HL-60/S4 treated with retinoic acid at 250 ng/mL for 4 days and 3 days (cell line): Measurements from ENCODE around the gene FBXL13.
"Not testable (repeated sequence)": the region's sequence is repeated elsewhere in the genome, so short reads cannot be mapped to it uniquely, and the experiment has no call there.

Source experiments
- in situ Hi-C: fragments of 300-500 bp; cut with MboI; formaldehyde crosslinking; loops from 2 replicates; pipeline ENCODE4 v1.7.0; 2022; ENCODE audit warnings: low sequenced_read_pairs

FBXL13 gene

DNA sequence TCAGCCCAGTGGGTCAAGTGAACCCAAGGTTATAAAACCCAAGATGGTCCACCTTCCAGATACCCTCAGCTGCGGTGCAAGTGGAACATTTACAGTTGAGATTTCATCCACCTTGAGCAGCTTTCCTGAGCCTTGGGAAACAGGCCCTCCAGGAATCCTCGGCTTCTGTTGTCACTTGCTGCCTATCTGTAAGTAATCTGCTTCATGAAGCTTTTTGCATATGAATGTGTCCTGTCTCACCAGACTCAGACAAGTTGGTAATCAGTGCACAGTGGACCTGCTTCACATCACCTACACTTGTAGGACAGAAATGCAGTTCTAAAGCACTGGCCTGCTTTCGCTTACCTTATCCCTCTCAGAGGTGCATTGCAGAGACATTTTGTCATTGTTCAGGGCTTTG is 245.5 kb downstream of the FBXL13 start:
- in situ Hi-C loops = no loop called here

DNA sequence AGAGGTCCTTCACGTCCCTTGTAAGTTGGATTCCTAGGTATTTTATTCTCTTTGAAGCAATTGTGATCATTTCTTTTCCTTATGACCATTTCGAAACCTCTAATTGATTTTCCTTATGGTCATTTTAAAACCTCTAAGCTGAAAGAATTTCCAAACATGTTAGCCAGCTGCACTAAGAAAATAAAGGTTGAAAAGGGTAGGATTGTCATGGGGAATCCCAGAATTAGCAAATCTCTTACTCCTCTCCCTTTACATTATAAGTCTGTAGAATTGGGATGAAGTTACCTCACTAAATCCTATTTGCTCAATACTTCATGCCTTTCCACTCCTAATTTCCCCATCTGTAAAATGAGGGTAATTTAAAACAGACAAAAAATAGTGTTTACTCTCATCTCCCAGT is 246.3 kb downstream of the FBXL13 start:
- in situ Hi-C loops = no loop called here

DNA sequence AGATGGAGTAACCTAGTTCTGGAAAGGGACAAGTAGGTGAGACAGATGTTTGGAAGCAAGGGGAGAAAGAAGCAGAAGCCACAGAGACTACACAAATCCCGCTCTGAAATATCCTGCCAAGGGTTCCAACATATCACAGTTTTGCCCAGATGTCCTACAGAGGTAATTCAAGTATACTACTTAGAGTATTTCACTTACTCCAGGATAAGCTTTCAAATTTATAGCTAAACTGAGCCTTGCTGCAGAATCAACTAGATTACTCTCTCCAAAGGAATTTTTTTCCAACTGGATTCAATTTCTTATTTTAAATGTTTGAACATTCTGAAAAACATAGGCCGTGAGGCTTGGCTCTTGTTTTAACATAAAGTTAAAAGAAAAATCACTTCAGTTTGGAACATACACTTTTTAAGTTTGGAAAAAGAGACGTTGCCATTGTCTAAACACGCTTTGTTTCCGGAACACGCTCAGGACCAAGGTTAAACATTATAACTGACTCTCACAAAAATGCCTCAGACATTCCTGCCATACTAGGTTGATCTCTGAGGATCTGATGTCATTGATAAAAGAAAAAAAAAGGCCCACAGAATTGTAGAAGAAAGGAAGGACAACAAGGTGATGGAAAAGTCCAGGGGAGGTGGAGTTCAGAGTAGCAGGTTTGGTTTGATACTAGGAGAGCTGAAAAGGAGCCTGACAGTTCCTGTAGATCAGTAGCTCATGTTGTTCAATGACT is 251.0 kb downstream of the FBXL13 start:
- in situ Hi-C loops = no loop called here

DNA sequence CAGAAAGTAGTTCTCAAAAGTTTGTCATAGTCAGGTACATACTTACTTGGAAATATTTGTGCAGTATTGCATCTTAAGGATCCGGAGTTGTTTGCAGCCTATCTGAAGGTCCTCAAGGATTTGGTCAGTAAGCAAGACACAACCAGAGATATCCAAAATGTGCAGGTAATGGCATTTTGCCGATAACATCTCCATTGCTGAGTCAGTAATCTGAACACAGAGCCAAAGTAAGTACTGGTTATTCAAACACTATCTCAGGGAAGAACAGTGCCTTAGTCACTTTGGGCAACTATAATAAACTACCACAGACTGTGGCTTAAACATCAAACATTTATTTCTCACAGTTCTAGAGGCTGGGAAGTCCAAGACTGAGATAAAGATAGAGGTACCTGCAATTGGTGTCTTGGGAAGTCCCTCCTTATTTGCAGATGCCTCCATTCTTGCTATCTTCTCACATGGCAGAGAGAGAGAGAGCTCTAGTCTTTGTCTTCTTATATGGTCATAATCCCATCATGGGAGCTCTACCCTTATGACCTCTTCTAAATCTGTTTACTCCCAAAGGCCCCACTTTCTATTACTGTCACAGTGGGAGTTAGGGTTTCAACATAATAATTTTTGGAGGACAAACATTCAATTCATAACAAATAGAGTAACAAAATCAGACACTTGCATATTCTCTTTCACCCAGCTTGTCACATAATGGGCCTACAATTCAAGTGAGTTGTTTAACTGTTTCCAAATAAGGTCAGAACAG is 252.4 kb downstream of the FBXL13 start:
- in situ Hi-C loops = no loop called here

DNA sequence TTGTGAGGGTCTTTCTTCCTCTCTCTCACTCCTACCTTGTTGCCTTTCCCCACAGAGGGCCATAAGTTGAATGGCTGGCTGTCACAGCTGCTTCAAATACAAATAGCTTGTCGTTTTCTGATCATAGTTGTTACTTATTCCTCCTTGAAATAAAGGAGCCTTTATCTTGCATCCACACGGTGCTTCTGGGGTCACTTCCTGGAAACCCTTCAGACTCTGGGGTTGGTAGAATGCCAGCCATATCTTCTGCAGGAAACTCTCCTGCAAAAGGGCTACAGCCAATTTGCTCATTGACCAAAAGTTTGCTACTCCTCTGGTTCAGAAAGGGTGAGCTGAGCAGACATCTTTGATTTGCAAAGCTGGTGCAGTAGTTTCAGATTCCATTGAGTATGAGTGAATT is 255.4 kb downstream of the FBXL13 start:
- in situ Hi-C loops = no loop called here

DNA sequence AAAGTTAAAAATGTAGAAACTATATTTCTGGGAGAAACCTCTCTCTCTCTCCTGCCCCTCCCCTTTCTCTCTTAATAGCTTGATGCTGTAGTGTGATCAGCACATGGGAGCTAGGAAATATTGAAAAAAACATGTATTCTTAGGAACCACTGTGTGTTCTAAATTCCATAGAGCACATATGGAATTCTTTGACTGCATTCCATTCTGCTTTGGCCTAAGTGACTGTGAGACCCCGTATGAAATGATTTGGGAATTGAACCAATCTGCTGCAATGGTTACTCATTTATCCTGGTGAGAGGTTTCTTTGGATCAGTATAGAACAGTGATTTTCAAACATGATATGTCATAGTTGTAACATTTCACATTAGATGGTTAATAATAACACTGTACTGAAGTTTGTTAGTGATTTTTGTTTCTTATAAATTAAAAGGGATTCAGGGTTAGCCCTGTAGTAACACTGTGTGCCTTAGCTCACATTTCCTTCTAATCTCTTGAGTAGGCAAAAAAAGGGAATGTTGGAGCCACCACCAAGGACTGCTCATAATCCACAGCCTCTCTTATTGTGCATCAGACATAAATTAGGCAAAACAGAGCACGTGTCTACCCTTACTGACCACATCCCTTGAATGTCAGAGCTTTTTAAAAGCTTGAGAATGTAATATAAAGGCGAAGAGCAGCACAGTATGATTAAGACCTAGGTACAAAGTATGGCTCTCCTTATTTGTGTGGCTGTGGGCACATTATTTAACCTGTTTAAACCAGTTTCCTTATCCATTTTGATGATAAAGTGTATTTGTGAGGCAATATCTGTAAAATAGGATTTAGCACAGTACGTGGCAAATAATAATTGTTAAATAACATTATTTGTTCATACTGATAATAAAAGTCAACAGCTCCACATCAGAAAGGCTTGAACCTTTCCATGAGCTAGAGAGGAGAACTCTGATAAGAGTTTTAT is 256.7 kb downstream of the FBXL13 start:
- in situ Hi-C loops = no loop called here

DNA sequence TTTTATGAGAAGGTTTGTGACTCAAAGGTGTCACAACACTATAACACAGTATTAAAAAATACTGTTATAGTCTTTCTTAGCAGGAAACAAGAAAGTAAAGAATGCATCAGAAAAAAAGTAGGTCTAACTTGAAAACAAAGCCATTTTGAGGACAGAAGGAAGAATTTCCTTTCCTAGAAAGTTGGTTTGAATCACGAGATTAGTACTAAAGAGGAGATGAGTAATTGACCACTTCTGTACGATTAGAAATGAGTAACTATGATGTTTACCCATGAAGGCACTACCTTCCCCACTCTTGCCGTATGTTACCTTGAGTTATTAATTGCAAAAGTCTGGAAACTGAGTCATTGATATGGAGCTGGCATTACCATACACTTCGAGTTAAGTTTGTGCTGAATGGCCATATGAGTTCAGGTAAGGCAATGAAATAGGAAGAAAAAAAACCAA is 260.5 kb downstream of the FBXL13 start:
- in situ Hi-C loops = no loop called here

DNA sequence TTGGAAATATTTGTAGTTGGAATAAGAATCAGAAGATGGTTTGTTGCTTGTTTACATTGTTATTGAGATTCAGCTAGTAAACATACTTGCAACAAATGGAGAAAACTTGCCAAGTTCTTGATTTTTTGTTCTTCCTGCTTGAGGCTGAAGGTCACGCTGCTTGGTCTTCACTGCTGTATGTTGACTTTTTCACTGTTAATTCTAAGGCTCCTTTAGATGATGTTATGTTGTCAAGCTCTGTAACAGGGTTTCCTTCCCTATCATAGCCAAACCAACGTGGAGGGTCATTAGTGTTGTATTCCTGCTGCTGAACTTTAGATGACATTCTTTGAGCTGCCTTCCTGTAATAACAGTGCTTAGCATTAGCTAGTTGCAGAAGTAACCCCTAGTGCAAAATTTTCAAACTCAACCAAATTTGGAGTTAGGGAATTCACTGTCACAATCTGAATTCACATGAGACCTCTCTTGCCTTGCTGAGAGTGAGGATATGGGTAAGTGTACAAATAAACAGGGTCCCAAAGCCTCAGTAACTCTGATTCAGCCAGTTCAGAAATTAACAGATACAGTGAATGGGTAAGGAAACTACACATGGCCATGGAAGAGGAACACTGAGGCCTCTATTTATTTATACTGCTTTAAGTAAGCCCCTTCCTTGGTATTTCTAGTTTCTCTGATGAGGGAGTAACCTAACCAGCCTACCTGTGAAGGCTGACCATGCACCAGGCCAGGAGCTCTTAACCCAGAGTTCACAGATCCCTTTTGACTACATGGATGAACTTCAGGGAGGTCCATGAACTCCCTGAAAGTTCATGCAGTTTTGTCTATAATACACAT is 261.2 kb downstream of the FBXL13 start:
- in situ Hi-C loops = no loop called here

DNA sequence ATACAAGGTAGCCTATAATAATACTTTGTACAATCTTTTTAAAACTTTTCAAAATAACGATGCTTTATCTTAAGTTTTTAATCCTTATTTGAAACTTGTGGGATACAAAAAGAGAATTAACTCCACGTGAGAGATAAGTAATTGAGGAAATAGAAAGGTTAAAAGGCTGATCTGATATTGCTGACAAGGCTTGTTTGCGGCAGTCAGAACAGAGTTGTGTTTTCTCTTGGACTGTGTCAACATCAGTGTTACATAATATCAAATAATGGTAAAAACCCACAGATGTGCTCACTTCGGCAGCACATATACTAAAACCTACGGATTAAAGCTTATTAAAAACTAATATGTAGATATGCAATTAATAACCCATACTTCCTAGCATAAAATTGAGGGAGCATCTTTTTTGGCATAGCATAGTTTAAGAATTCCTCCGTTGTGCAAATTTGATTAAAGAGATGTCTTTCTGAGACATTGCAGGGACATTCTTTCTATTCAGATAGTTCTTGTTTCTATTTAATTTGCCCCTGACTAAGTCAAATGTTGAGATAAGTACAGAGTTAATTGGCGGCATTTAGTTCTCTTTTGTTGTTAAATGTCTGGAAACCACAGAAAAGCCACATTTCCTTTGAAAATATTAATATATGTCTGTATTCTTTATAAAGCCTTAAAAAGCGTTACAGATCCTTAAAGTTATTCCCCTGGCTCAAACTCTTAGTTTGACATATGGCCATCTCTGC is 262.5 kb downstream of the FBXL13 start:
- in situ Hi-C loops = no loop called here

DNA sequence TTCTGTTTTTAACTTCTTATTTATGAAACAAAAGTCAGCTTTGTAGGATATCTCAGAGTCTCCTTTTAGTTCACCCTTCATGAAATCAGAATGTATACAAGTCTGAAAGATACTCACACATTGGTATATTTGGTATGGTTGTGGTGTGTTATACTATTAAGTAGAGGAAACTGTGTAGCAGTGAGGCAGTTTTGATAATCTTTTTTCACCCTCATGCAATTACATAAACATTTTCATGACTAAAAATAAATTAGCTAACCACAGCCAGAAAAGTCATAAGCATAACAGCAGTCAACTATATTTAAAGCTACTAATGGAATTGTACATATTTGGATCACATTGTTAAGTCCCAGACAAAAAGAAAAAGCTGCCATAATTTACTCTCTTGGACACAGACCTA is 263.7 kb downstream of the FBXL13 start:
- in situ Hi-C loops = no loop called here

DNA sequence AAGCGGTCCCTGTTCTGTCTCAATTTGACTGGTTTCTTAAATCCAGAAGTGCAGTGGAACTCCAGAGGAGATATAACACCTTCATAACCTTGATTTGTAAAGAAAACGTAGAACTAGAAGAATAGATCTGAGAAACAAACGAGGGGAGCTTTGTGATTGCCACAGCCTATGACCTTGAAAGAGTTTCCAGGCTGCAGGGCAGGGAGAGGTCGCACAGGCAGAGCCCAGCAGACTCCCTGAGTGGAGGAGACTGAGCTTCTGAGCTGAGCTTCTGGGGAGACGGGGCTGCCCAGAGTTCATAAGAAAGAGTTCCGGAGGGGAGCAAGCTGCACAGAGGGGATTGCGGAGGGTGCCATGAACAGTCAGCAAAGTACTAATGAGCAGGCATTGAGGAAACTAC is 268.0 kb downstream of the FBXL13 start:
- in situ Hi-C loops = no loop called here

DNA sequence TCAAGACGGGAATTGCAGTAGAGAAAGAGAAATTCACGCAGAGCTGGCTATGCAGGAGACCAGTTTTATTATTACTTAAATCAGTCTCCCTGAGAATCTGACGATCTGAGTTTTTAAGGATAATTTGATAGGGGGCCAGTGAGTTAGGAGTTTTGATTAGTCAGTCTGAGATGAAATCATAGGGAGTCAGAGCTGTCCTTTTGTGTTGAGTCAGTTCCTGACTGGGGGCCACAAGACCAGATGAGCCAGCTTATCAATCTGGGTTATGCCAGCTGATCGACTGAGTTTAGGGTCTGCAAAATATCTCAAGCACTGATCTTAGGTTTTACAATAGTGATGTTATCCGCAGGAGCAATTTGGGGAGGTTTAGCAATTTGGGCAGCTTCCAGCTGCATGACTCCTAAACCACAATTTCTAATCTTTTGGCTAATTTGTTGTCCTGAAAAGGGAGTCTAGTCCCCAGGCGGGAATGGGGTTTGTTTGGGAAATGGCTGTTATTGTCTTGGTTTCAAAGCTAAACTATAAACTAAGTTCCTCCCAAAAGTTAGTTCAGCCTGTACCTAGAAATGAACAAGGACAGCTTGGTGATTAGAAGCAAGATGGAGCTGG is 278.5 kb downstream of the FBXL13 start:
- in situ Hi-C loops = not testable (repeated sequence)

DNA sequence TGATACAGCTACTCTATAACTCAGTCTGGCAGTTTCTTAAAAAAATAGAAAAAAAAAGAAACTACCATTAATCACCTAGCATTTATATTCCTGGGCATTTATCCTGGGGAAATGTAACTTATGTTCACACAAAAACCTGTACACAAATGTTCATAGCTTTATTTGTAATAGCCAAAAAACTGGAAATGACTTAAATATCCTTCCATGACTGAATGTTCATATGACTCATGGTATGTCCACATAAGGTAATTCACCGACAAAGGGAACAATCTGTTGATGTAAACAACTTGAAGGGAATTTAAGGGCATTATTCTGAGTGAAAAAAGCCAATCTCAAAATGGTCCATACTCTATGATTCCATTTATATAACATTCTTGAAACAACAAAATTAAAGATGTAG is 280.0 kb downstream of the FBXL13 start:
- in situ Hi-C loops = not testable (repeated sequence)

DNA sequence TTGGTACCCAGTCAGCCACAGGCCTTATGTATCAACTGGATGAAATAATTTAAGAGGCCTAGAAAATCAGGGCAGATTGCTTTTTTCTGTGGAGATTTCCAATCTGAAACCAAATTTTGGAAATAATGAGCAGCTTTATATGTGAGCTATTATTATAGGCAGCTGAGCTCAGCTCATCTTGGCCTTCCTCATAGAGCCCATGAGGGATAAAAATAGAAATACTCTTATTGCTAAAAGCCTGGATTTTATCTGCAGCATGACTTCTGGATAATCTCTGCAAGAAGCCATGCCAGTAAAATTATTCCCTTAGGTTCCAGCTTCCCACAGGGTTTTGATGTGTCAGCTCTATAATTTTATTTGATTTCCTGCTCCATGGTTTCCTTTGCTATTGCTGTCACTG is 282.8 kb downstream of the FBXL13 start:
- in situ Hi-C loops = not testable (repeated sequence)

DNA sequence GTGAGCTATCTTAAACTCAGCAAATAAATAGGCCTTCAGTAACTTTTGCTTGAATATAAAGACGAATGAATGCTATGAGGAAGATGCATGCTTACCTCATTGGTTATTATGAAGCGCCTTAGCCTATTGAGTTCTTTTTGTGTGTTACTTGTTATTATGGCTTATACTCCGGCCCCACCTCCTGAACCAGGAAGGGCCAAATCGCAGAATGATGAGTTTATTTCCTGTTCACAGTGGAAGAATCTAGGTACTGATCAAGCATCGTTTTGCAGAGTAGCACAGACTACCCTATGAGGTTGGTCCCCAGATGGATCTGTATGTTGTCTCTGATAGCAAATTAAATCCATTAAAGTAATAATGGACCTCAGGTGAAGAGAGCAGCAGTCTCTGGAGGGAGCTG is 283.2 kb downstream of the FBXL13 start:
- in situ Hi-C loops = not testable (repeated sequence)

DNA sequence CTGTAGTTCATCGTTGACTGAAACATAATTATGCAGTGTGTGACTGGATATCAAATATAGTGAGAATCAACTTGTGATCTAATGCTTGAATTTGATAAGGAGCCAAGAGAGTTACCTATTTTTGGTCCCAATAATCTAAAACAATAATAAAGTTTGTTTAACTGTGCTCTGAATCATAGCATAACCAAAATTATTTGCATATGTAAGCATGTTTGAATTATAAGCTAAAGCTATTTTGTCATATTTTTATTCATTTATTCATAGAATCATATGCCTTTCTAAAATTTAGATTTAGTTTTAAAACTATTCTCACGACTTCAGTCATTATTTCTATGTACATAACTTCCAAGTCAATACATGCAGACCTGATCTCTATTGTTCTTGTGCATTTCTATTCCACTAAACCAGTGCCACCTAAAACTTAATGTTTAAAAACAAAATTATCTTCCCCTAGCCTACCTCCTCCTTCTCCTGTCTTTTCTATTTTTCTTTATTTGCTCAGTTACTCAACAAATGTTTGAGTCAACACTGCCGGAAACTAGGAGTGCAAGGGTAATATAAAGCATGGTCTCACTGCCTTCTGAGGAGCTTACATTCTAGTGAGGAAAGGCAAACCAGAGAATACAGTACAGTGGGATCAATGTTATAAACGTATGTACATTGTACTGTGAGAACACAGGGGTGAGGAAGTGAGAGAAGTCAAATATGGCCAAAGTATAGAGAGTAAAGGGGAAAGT is 284.1 kb downstream of the FBXL13 start:
- in situ Hi-C loops = not testable (repeated sequence)

DNA sequence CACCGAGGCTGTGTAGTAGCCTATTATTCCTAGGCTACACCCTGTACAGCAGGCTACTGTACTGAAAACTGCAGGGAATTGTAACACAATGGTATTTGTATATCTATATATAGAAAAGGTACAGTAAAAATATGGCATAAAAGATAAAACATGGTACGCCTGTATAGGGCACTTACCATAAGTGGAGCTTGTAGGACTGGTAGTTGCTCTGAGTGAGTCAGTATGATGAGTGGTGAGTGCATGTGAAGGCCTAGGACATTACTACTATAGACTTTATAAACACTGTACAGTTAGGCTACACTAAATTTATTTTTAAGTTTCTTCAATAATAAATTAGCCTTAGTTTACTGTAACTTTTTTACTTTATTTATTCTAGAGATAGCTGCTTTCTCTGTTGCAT is 285.8 kb downstream of the FBXL13 start:
- in situ Hi-C loops = not testable (repeated sequence)

DNA sequence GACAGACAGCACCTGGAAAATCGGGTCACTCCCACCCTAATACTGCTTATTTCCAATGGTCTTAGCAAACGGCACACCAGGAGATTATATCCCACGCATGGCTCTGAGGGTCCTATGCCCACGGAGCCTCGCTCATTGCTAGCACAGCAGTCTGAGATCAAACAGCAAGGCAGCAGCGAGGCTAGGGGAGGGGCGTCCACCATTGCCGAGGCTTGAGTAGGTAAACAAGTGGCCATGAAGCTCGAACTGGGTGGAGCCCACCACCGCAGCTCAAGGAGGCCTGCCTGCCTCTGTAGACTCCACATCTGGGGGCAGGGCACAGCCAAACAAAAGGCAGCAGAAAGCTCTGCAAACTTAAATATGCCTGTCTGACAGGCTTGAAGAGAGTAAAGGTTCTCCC is 293.7 kb downstream of the FBXL13 start:
- in situ Hi-C loops = not testable (repeated sequence)

DNA sequence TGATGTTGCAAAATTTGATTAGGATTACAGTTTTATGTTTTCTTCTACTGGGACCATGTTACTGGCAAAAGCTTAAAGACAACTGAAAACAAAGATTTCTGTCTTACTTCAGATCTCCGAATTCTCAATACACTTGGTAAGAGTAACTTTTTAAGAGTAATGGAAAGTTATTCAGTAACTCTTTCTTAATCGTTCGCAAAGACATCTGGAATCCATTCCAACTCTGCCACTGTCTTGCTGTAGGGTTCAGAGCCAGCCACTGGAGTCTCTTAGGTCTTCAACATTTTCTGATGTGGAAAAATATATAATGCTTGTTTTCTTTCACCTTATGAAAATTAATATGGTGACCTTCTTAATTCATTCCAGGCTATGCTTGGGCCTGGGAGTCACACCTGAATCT is 295.9 kb downstream of the FBXL13 start:
- in situ Hi-C loops = not testable (repeated sequence)
